HFF-Myc (cell line): ENCODE measurements around the gene JAK1.

Experiments
- DNase-seq: peaks from one replicate; pipeline ENCODE4 v3.0.0-alpha.2; 2011; ENCODE audit warnings: low read depth; ENCODE audit errors: extremely low read depth
- H3K4me3 ChIP-seq: replicated peaks from 2 replicates; pipeline ENCODE4 v1.5.1; 2011; ENCODE audit warnings: low read depth, mild to moderate bottlenecking, control low read depth, low read length
- TF ChIP-seq, protein P1 (sequence below): IDR thresholded peaks from 2 replicates; pipeline ENCODE4 v1.5.1; 2012; ENCODE audit warnings: mild to moderate bottlenecking, low read depth, low read length, control low read depth; ENCODE audit errors: missing control alignments

Gene JAK1

DNA sequence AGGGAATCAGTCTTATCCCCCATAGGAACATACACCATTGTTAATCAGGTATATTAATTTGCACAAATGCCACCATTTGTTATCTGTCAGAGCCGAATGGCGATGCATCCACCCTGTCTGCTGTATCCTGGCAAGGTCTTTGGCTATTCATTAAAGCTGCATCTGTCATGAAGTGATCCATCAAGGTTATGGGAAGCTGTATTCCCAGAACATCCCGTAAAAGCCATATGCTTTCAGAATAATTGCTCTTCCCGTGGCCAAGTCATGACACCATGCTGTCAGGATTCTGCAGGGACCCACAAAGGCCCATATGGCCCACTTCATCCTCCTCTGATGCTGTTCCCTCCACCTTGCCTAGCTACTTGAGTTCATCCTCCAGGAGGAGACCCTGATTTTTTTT lies 117.5 kb downstream of the JAK1 start:
- H3K4me3 ChIP-seq = no peak overlapping the region
- no peak for DNase-seq
- TF ChIP-seq, protein P1, sequence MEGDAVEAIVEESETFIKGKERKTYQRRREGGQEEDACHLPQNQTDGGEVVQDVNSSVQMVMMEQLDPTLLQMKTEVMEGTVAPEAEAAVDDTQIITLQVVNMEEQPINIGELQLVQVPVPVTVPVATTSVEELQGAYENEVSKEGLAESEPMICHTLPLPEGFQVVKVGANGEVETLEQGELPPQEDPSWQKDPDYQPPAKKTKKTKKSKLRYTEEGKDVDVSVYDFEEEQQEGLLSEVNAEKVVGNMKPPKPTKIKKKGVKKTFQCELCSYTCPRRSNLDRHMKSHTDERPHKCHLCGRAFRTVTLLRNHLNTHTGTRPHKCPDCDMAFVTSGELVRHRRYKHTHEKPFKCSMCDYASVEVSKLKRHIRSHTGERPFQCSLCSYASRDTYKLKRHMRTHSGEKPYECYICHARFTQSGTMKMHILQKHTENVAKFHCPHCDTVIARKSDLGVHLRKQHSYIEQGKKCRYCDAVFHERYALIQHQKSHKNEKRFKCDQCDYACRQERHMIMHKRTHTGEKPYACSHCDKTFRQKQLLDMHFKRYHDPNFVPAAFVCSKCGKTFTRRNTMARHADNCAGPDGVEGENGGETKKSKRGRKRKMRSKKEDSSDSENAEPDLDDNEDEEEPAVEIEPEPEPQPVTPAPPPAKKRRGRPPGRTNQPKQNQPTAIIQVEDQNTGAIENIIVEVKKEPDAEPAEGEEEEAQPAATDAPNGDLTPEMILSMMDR = no peak

DNA sequence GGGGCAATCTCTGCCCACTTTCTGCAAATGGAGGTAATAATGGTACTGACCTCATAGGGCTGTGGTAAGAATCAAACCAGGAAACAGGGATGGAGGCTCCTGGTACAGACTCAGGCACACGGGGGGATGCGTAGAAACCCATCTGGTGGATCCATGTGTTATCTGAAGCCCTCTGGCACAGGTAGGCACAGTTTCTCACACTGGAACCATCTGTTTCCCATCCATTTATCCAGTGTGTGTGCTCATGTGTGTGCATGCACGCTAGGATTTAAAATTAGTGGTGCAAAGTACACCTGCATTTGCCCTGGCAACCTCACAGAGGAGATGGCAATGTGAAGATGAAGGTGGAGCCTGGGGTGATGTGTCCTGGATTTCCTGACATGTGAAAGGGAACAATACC lies 118.2 kb downstream of the JAK1 start:
- no peak overlapping the region for H3K4me3 ChIP-seq
- DNase-seq = no peak
- TF ChIP-seq, protein P1 = no peak

DNA sequence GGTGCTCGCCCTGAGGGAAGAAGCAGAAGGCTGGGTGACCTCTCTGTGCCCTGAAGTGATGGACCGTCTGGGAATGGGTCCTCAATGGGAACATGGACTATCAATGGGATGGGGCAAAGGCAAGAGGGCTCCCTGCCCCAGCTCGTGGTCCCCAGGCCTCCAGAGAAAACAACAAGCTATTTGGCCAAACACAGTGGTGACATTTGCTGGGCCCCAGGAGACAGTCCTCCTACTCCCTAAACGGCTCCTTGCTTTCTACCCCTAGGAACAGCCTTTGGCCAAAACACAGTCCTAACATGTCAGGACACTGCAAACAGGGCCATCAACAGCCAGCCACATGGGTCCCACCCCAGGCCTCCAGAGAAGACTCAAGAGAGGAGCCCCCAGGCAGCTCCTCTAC lies 118.7 kb downstream of the JAK1 start:
- no peak for DNase-seq
- no peak overlapping the region for H3K4me3 ChIP-seq
- TF ChIP-seq, protein P1 = no peak

DNA sequence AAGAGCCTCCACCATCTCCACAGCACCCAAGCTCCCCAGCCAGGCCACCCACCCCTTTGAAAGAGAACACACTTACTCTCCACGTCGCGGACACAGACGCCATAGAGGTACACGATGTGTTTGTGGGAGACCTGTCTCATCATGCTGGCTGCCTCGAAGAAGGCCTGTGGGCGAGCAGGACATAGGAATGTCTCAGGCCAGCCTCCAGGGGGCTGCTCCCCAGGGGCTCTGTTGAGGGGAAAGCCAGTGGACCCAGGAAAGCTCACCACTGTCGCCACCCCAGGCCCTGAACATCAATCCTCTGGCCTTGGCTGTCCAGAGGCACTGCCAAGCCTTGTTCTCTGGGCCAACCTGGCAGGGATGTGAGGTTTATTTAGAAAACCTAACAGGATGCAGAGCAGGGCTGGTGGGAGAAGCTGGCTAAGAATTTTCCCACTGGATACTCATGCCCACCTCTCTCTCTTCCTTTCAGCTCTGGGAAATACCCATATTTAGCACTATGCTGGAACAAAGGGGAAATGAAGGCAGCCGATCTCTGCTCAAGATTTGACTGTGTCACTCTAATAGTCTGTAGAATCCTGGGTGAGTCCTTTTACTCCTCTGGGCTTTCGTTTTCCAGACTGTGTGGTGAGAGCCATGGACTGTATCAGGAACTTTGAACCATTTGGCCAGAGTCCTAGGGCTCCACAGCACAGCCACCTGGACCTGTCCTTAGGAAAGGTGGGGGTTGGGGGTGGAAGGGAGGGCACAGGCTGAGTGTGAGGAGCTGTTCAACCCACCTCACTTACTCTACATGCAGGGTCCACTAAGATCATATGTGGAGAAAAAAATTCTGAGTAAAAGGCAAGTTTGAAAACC lies 119.5 kb downstream of the JAK1 start:
- H3K4me3 ChIP-seq = no peak overlapping the region
- TF ChIP-seq, protein P1 = no peak
- DNase-seq = no peak

DNA sequence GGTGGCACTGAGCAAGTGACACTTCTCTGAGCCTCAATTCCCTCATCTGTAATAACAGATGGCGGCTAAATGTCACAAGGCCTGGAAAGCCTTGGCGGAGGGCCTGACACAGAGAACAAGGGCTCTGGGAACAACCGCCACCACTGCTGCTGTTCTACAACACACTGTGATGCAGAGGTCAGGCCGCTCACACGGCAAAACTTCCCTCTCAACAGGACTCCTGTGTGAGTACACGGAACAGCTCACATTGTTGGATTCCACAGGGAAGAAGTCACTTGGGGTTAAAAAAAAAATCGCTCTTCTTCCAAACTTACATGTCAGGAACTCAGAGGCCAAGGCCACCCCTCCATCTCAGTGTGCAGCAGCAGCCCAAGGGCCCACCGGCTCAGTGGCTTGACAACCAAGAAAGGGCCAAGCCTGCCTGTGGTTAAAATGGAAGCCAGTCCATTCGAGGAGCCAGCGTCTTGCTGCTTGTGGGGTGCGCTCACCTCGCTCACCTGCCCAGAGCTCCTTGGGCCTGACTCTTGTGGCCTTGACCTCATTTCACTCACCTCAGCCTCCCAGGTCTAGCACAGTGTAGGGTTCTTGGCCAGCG lies 120.4 kb downstream of the JAK1 start:
- DNase-seq = no peak
- TF ChIP-seq, protein P1 = no peak

DNA sequence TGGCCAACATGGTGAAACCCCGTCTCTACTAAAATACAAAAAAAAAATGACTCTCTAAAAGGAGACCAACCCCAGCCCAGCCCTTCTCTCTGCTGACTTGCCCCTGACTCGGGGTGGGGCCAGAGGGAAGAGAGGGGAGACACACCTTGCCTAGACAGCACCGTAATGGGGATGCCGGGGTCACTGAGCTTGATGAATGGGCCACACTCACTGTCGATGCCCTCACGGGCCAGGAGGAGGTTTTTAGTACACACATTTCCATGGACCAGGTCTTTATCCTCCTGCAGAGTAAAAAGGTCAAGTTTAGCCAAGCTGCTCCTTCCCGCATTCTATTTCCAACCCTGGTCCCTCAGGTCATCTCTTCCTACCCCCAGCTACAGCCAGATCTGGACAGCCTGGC lies 121.7 kb downstream of the JAK1 start:
- TF ChIP-seq, protein P1 = no peak
- DNase-seq = no peak
- H3K4me3 ChIP-seq = no peak overlapping the region

More for the DNA sequence above, 120.4 kb downstream of the JAK1 start:
- H3K4me3 ChIP-seq = no peak overlapping the region
